ENCODE results near the gene EEPD1.

EEPD1 gene

GRCh38 chr7:36266683-36267082 lies 113.6 kb downstream of the EEPD1 start:
- Histone ChIP-seq H3K36me3 (ENCODE audit: insufficient read depth, low read length) (no peaks in the 10 kb centered on the region), H4K20me1 (ENCODE audit: insufficient read depth, low read length) (no peaks in the 10 kb centered on the region), H2AFZ (ENCODE audit: low read depth, low read length) (no peak overlapping the region), H3K4me2 (ENCODE audit: insufficient read depth, low read length) (no peak overlapping the region), H3K4me3 (ENCODE audit: low read depth in 1 of 2, low read length in 2 of 2) (no peak overlapping the region), H3K4me1 (ENCODE audit: insufficient read depth, low read length) (no peaks in the 10 kb centered on the region), H3K27me3 (ENCODE audit: insufficient read depth, low read length, poor library complexity) (no peaks in the 10 kb centered on the region), H3K9me3 (ENCODE audit: insufficient read depth, low read length, severe bottlenecking) (no peaks in the 10 kb centered on the region), H3K79me2 (ENCODE audit: insufficient read depth, low read length) (no peaks in the 10 kb centered on the region), H3K9ac (ENCODE audit: low read depth, low read length) (no peak overlapping the region), H3K27ac (ENCODE audit: low read length) (no peak overlapping the region)
- TF ChIP-seq EZH2 (IDR thresholded peaks at IDR 0.05; ENCODE audit: borderline replicate concordance, low read depth, low read length, severe bottlenecking) (no peak), CTCF (IDR thresholded peaks at IDR 0.05; ENCODE audit: borderline replicate concordance, extremely low read depth, low read length, poor library complexity, severe bottlenecking) (no peak)
- ATAC-seq (ENCODE audit: insufficient read depth, low read depth) (no peak), DNase-seq (no peak)

DNA sequence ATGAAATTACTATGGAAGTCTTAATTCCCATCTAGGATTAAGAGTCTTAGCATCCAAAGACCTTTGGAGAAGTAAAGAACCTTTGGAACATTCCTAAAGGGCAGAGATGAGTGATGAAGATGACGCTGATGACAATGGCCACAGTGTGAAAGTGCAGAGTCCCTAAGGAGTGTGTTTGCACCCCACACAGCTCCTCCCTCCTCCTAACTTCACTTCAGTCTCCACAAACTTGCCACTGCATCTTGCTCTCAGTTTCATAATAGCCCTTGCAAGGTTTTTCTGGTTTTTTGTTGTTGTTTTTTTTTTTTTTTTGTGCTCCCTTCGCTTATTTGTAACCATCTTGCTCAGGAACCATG lies 119.1 kb downstream of the EEPD1 start:
- no peak overlapping the region for H3K9ac ChIP-seq (ENCODE audit: low read depth, low read length)
- TF ChIP-seq CTCF (IDR thresholded peaks at IDR 0.05; ENCODE audit: borderline replicate concordance, extremely low read depth, low read length, poor library complexity, severe bottlenecking) (no peak), EZH2 (IDR thresholded peaks at IDR 0.05; ENCODE audit: borderline replicate concordance, low read depth, low read length, severe bottlenecking) (no peak)
- H3K36me3 ChIP-seq (ENCODE audit: insufficient read depth, low read length) = no peaks in the 10 kb centered on the region
- H3K27ac ChIP-seq (ENCODE audit: low read length) = no peak overlapping the region
- DNase-seq (no peak), ATAC-seq (ENCODE audit: insufficient read depth, low read depth) (no peak)
- H3K9me3 ChIP-seq (ENCODE audit: insufficient read depth, low read length, severe bottlenecking) = no peaks in the 10 kb centered on the region
- H3K4me1 ChIP-seq (ENCODE audit: insufficient read depth, low read length) = no peaks in the 10 kb centered on the region
- H4K20me1 ChIP-seq (ENCODE audit: insufficient read depth, low read length) = no peaks in the 10 kb centered on the region
- H3K27me3 ChIP-seq (ENCODE audit: insufficient read depth, low read length, poor library complexity) = no peaks in the 10 kb centered on the region
- H2AFZ ChIP-seq (ENCODE audit: low read depth, low read length) = no peak overlapping the region
- no peaks in the 10 kb centered on the region for H3K79me2 ChIP-seq (ENCODE audit: insufficient read depth, low read length)
- no peak overlapping the region for H3K4me2 ChIP-seq (ENCODE audit: insufficient read depth, low read length)
- no peak overlapping the region for H3K4me3 ChIP-seq (ENCODE audit: low read depth in 1 of 2, low read length in 2 of 2)

- H3K9ac ChIP-seq (ENCODE audit: low read depth, low read length) = no peak overlapping the region
- H3K4me2 ChIP-seq (ENCODE audit: insufficient read depth, low read length) = no peak overlapping the region
- H3K27ac ChIP-seq (ENCODE audit: low read length) = no peak overlapping the region
- DNase-seq (no peak), ATAC-seq (ENCODE audit: insufficient read depth, low read depth) (no peak)
- no peaks in the 10 kb centered on the region for H3K4me1 ChIP-seq (ENCODE audit: insufficient read depth, low read length)
- H3K4me3 ChIP-seq (ENCODE audit: low read depth in 1 of 2, low read length in 2 of 2) = no peak overlapping the region
- no peaks in the 10 kb centered on the region for H3K36me3 ChIP-seq (ENCODE audit: insufficient read depth, low read length)
- no peak overlapping the region for H2AFZ ChIP-seq (ENCODE audit: low read depth, low read length)
- no peaks in the 10 kb centered on the region for H4K20me1 ChIP-seq (ENCODE audit: insufficient read depth, low read length)
- no peaks in the 10 kb centered on the region for H3K79me2 ChIP-seq (ENCODE audit: insufficient read depth, low read length)
- TF ChIP-seq EZH2 (IDR thresholded peaks at IDR 0.05; ENCODE audit: borderline replicate concordance, low read depth, low read length, severe bottlenecking) = no peak
- no peak for TF ChIP-seq CTCF (IDR thresholded peaks at IDR 0.05; ENCODE audit: borderline replicate concordance, extremely low read depth, low read length, poor library complexity, severe bottlenecking)
- no peaks in the 10 kb centered on the region for H3K9me3 ChIP-seq (ENCODE audit: insufficient read depth, low read length, severe bottlenecking)
- no peaks in the 10 kb centered on the region for H3K27me3 ChIP-seq (ENCODE audit: insufficient read depth, low read length, poor library complexity)
Measured at GRCh38 chr7:36272567-36273269, 119.7 kb downstream of the EEPD1 start.

Measured in DND-41 (cell line).